H1 (cell line): ENCODE measurements around the gene ARNT2. TPM values are rescaled to one million over a fixed set of nuclear protein-coding genes. Genes with fewer than 3 reads are reported as not detected.

Source experiments
- BCL11A ChIP-seq, 2 experiments: IDR thresholded peaks; one replicate each; pipeline ENCODE4 v1.6.1; 2011; ENCODE audit warnings: low read depth in 2 of 2, low read length in 2 of 2, mild to moderate bottlenecking in 2 of 2
- CHD2 ChIP-seq: IDR thresholded peaks from 2 replicates; pipeline ENCODE4 v1.6.1; 2012; ENCODE audit warnings: low read length, improper control_type of control experiment
- CHD7 ChIP-seq: fragments of 300-600 bp; sonication (generic); IDR thresholded peaks from 2 replicates; pipeline ENCODE4 v1.7.1; 2012; ENCODE audit warnings: low read length, moderate library complexity, mild to moderate bottlenecking, inconsistent platforms; ENCODE audit not compliant: insufficient replicate concordance
- KDM4A ChIP-seq: IDR thresholded peaks from one replicate; pipeline ENCODE4 v1.7.1; 2012; ENCODE audit warnings: low read depth, mild to moderate bottlenecking, moderate library complexity, low read length, inconsistent platforms; ENCODE audit not compliant: severe bottlenecking
- KDM5A ChIP-seq: fragments of 200-600 bp; IDR thresholded peaks from 2 replicates; pipeline ENCODE4 v1.7.1; 2012; ENCODE audit warnings: mild to moderate bottlenecking, low read length, inconsistent platforms, mixed read lengths
- MAX ChIP-seq: IDR thresholded peaks from 2 replicates; pipeline ENCODE4 v1.6.1; 2012; ENCODE audit warnings: inconsistent platforms
- PHF8 ChIP-seq: fragments of 200-600 bp; sonication (generic); conservative IDR thresholded peaks from 2 replicates; pipeline ENCODE4 v1.7.1; 2012; ENCODE audit warnings: low read depth, mild to moderate bottlenecking, inconsistent platforms, low read length, moderate library complexity
- SAP30 ChIP-seq: fragments of 300-600 bp; sonication (generic); IDR thresholded peaks from 2 replicates; pipeline ENCODE4 v1.7.1; 2012; ENCODE audit warnings: low read length, moderate library complexity, mild to moderate bottlenecking, inconsistent platforms; ENCODE audit not compliant: insufficient read depth, insufficient replicate concordance
- SIRT6 ChIP-seq: IDR thresholded peaks from one replicate; pipeline ENCODE4 v1.7.1; 2012; ENCODE audit warnings: low read length, inconsistent platforms
- SP1 ChIP-seq: IDR thresholded peaks from 2 replicates; pipeline ENCODE4 v1.6.1; 2011; ENCODE audit warnings: low read depth, low read length
- SUZ12 ChIP-seq: fragments of 200-600 bp; sonication (generic); IDR thresholded peaks from 2 replicates; pipeline ENCODE4 v1.6.1; 2012; ENCODE audit warnings: mild to moderate bottlenecking, inconsistent platforms, low read length, moderate library complexity, mixed read lengths
- TAF7 ChIP-seq: optimal IDR thresholded peaks from 2 replicates; pipeline ENCODE3; 2011; ENCODE audit warnings: low read depth, mild to moderate bottlenecking, inconsistent platforms, low read length, moderate library complexity, borderline replicate concordance
- polyA plus RNA-seq, 7 experiments: library from polyadenylated mRNA; depleted of rRNA in 3 of 7; stranded (reverse) in 5 of 7; unstranded in 2 of 7; fragments of >200 nt in 5 of 7; fragments of 200-250 nt in 2 of 7; gene quantifications; 1 replicate in 5 of 7; 2 replicates in 1 of 7; 4 replicates in 1 of 7; pipeline versions ENCODE4 v1.2.1 to v1.2.3, GENCODE V29; 2011 to 2013; ENCODE audit warnings: missing spikeins in 2 of 7, mixed read lengths in 2 of 7
- total RNA-seq: library from RNA; stranded (reverse); fragmentation: NEBNext Ultra II Directional; extraction: Animal tissue kit (Norgen Biotek cat#: 25700); gene quantifications from 2 replicates; pipeline ENCODE4 v1.2.1, GENCODE V29; 2021

ARNT2 gene
- total and polyA plus RNA-seq, 2 of the 8 experiments (the other 6 are each of a cell fraction or from before 2014, with no cell fraction given), result 9.5 to 14.6 TPM

GRCh38 chr15:80630981-80631380 lies 226.8 kb downstream of the ARNT2 start (continued):
- TF ChIP-seq CHD7 (no peak), TAF7 (no peak), PHF8 (no peak), SAP30 (no peak), MAX (no peak), SUZ12 (no peak), KDM5A (no peak), KDM4A (no peak), SP1 (no peak), SIRT6 (no peak), BCL11A (IDR thresholded peaks at IDR 0.05; ENCODE audit: low read depth in 2 of 2, low read length in 2 of 2) (no peak), CHD2 (no peak)
